Measurements from ENCODE around the gene DNASE2.

GRCh38 chr19:12921047-12921446 is 39.8 kb upstream of the DNASE2 start:
- TF ChIP-seq CTCF (IDR thresholded peaks at IDR 0.05) (no peak), POLR2A (IDR thresholded peaks at IDR 0.05; ENCODE audit: low read depth) (no peak), EP300 (IDR thresholded peaks at IDR 0.05) (no peak)

Data from esophagus muscularis mucosa (tissue), 4 donors.